OCI-LY1 (cell line): ENCODE measurements around the gene EXOC3L1.

Experiments used
- H2AFZ ChIP-seq: fragments of 200-600 bp; sonication (generic), shearing (Covaris generic); 2 replicates; pipeline ENCODE4 v1.6.0; 2014; ENCODE audit warnings: antibody characterized with exemption, mild to moderate bottlenecking, low read length
- H3F3A ChIP-seq: fragments of 200-600 bp; sonication (generic), shearing (Covaris generic); 2 replicates; pipeline ENCODE4 v1.6.0; 2014; ENCODE audit warnings: mild to moderate bottlenecking, antibody characterized with exemption, low read length, moderate library complexity; ENCODE audit not compliant: insufficient read depth
- H3K27ac ChIP-seq: fragments of 200-600 bp; sonication (generic); 2 replicates; pipeline ENCODE4 v1.5.1; 2014; ENCODE audit warnings: low read length, mixed run types, mild to moderate bottlenecking, low read depth; ENCODE audit not compliant: poor library complexity, severe bottlenecking
- H3K27me3 ChIP-seq: fragments of 200-600 bp; sonication (generic); 2 replicates; pipeline ENCODE4 v1.6.0; 2014; ENCODE audit warnings: antibody characterized with exemption, mild to moderate bottlenecking, low read length, moderate library complexity; ENCODE audit not compliant: insufficient read depth
- H3K36me3 ChIP-seq: fragments of 200-600 bp; sonication (generic); 2 replicates; pipeline ENCODE4 v1.6.1; 2014; ENCODE audit warnings: mild to moderate bottlenecking, antibody characterized with exemption, low read length, moderate library complexity, mixed read lengths; ENCODE audit not compliant: insufficient read depth
- H3K4me1 ChIP-seq: fragments of 200-600 bp; sonication (generic); 2 replicates; pipeline ENCODE4 v1.5.1; 2014; ENCODE audit warnings: mild to moderate bottlenecking, low read length, moderate library complexity; ENCODE audit not compliant: insufficient read depth, severe bottlenecking
- H3K4me2 ChIP-seq: fragments of 200-600 bp; sonication (generic), shearing (Covaris generic); 2 replicates; pipeline ENCODE4 v1.6.1; 2014; ENCODE audit warnings: low read length
- H3K4me3 ChIP-seq: fragments of 200-600 bp; sonication (generic); 2 replicates; pipeline ENCODE4 v1.5.1; 2014; ENCODE audit warnings: low read length, low read depth, mild to moderate bottlenecking, mixed read lengths; ENCODE audit not compliant: poor library complexity, severe bottlenecking
- H3K79me2 ChIP-seq: fragments of 200-600 bp; shearing (Covaris generic); 2 replicates; pipeline ENCODE4 v1.6.1; 2016; ENCODE audit warnings: mixed run types, low read length, mixed read lengths; ENCODE audit not compliant: insufficient read depth
- H3K9ac ChIP-seq: fragments of 200-600 bp; sonication (generic), shearing (Covaris generic); 2 replicates; pipeline ENCODE4 v1.6.1; 2014; ENCODE audit warnings: mild to moderate bottlenecking, low read length, mixed read lengths
- H3K9me2 ChIP-seq: fragments of 200-600 bp; sonication (generic), shearing (Covaris generic); 2 replicates; pipeline ENCODE4 v1.6.1; 2014; ENCODE audit warnings: low read depth, mild to moderate bottlenecking, low read length, mixed read lengths
- H3K9me3 ChIP-seq: fragments of 200-600 bp; shearing (Covaris generic); 2 replicates; pipeline ENCODE4 v1.6.1; 2014; ENCODE audit warnings: low read length, mixed read lengths
- H4K20me1 ChIP-seq: fragments of 200-600 bp; sonication (generic), shearing (Covaris generic); 2 replicates; pipeline ENCODE4 v1.6.0; 2016; ENCODE audit warnings: mild to moderate bottlenecking, low read length; ENCODE audit not compliant: insufficient read depth
- CTCF ChIP-seq: fragments of 200-600 bp; sonication (generic), shearing (Covaris generic); IDR thresholded peaks from 2 replicates; pipeline ENCODE4 v1.5.1; 2017; ENCODE audit warnings: mild to moderate bottlenecking, antibody characterized with exemption, low read length, moderate library complexity, mixed read lengths
- EZH2 ChIP-seq: fragments of 200-600 bp; sonication (generic), shearing (Covaris generic); IDR thresholded peaks from 2 replicates; pipeline ENCODE4 v1.8.0; 2017; ENCODE audit warnings: borderline replicate concordance, mixed run types, mild to moderate bottlenecking, antibody characterized with exemption, low read length, moderate library complexity, mixed read lengths

Gene EXOC3L1

GRCh38 chr16:67190041-67190440 lies at the start of gene EXOC3L1:
EXOC3L1 (minus strand) TSS chr16:67190136; CDS start chr16:67189676, 460 bp downstream.
- H2AFZ ChIP-seq, result no peak within 1 kb of the TSS
- H3K79me2 ChIP-seq, result peaks cover 16% of the 10 kb centered on the region
- H3F3A ChIP-seq, result no peaks in the 10 kb centered on the region
- H3K9me2 ChIP-seq, result no peaks in the 10 kb centered on the region
- no peaks in the 10 kb centered on the region for H3K27me3 ChIP-seq
- H3K9ac ChIP-seq, result no peak within 1 kb of the TSS
- H3K4me3 ChIP-seq, result no peak within 1 kb of the TSS
- H3K9me3 ChIP-seq, result no peaks in the 10 kb centered on the region
- no peaks in the 10 kb centered on the region for H4K20me1 ChIP-seq
- peaks cover 16% of the 10 kb centered on the region for H3K36me3 ChIP-seq
- no peak within 1 kb of the TSS for H3K27ac ChIP-seq
- peaks cover 15% of the 10 kb centered on the region for H3K4me1 ChIP-seq
- H3K4me2 ChIP-seq, result no peak within 1 kb of the TSS
- no peak for TF ChIP-seq EZH2
- TF ChIP-seq CTCF, result no peak

- no peaks in the 10 kb centered on the region for H3K79me2 ChIP-seq
- no peak overlapping the region for H3K4me3 ChIP-seq
- H3F3A ChIP-seq, result no peaks in the 10 kb centered on the region
- peaks cover 4% of the 10 kb centered on the region; the same call in 1 of the 2 replicates for H3K36me3 ChIP-seq
- no peak overlapping the region for H3K4me2 ChIP-seq
- no peaks in the 10 kb centered on the region for H3K9me3 ChIP-seq
- no peaks in the 10 kb centered on the region for H3K9me2 ChIP-seq
- no peaks in the 10 kb centered on the region for H3K27me3 ChIP-seq
- H3K4me1 ChIP-seq, result no peaks in the 10 kb centered on the region
- TF ChIP-seq EZH2 (no peak), CTCF (no peak)
- no peaks in the 10 kb centered on the region for H4K20me1 ChIP-seq
- H3K9ac ChIP-seq, result no peak overlapping the region
- no peak overlapping the region for H2AFZ ChIP-seq
- H3K27ac ChIP-seq, result no peak overlapping the region
These were observed 49.0 kb upstream of the EXOC3L1 start for GRCh38 chr16:67238806-67239470.

- Histone ChIP-seq H3F3A (no peaks in the 10 kb centered on the region), H3K27ac (no peak overlapping the region), H3K4me1 (no peaks in the 10 kb centered on the region), H3K27me3 (no peaks in the 10 kb centered on the region), H3K4me3 (no peak overlapping the region), H3K9me3 (no peaks in the 10 kb centered on the region), H3K9me2 (no peaks in the 10 kb centered on the region), H3K9ac (no peak overlapping the region), H3K79me2 (no peaks in the 10 kb centered on the region), H3K36me3 (peaks cover 4% of the 10 kb centered on the region; the same call in 1 of the 2 replicates), H3K4me2 (no peak overlapping the region), H4K20me1 (no peaks in the 10 kb centered on the region), H2AFZ (no peak overlapping the region)
- no peak for TF ChIP-seq CTCF
- TF ChIP-seq EZH2, result no peak
These were observed 48.3 kb upstream of the EXOC3L1 start for GRCh38 chr16:67238278-67238575.
